B cell (primary cell): ENCODE results near the gene ANO2.

Source experiments
- EZH2 ChIP-seq: IDR thresholded peaks from 2 replicates; pipeline ENCODE4 v1.6.1; 2012; ENCODE audit warnings: borderline replicate concordance, low read depth, mild to moderate bottlenecking, moderate library complexity, low read length; ENCODE audit not compliant: insufficient read depth, poor library complexity, severe bottlenecking
- TF ChIP-seq, protein P1 (sequence below): fragments of 200-600 bp; IDR thresholded peaks from one replicate; pipeline ENCODE4 v1.8.0; 2022; ENCODE audit warnings: antibody characterized with exemption, mild to moderate bottlenecking

- TF ChIP-seq, protein P1, sequence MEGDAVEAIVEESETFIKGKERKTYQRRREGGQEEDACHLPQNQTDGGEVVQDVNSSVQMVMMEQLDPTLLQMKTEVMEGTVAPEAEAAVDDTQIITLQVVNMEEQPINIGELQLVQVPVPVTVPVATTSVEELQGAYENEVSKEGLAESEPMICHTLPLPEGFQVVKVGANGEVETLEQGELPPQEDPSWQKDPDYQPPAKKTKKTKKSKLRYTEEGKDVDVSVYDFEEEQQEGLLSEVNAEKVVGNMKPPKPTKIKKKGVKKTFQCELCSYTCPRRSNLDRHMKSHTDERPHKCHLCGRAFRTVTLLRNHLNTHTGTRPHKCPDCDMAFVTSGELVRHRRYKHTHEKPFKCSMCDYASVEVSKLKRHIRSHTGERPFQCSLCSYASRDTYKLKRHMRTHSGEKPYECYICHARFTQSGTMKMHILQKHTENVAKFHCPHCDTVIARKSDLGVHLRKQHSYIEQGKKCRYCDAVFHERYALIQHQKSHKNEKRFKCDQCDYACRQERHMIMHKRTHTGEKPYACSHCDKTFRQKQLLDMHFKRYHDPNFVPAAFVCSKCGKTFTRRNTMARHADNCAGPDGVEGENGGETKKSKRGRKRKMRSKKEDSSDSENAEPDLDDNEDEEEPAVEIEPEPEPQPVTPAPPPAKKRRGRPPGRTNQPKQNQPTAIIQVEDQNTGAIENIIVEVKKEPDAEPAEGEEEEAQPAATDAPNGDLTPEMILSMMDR: no peak
- no peak for TF ChIP-seq EZH2
Measured at GRCh38 chr12:5535541-5535940, 409.5 kb downstream of the ANO2 start.
